IMR-90 (cell line): ENCODE results near the gene ADAMTS13. TPM values are rescaled to one million over a fixed set of nuclear protein-coding genes. Genes with fewer than 3 reads are reported as not detected.

Experiments
- ATAC-seq: fragments of 200-7000 bp; cut with Tn5 transposase; 2 replicates; pipeline ENCODE4 v1.9.1; 2020; ENCODE audit warnings: low read depth, mild to moderate bottlenecking, moderate library complexity
- BruUV-seq: library from RNA; stranded (reverse); fragments of 400-500 nt; replicated peaks from 2 replicates; lab custom pipeline; 2021; lab: Mats Ljungman, UMichigan
- CTCF ChIA-PET: fragments of 300-600 bp; formaldehyde crosslinking; extraction: SDS; loops from one replicate; lab custom pipeline; 2021; ENCODE audit warnings: antibody characterized with exemption; lab: Yijun Ruan, JAX
- POLR2A ChIA-PET: fragments of 300-600 bp; sonication (Branson Sonifier 250); formaldehyde crosslinking; loops from one replicate; lab custom pipeline; 2022; ENCODE audit warnings: antibody characterized with exemption; ENCODE audit not compliant: unreplicated experiment; lab: Charles Lee
- DNase-seq: peaks from one replicate; pipeline ENCODE4 v3.0.0; 2013
- H2AFZ ChIP-seq: replicated peaks from 2 replicates; pipeline ENCODE3; 2013; ENCODE audit warnings: low read length, mild to moderate bottlenecking; ENCODE audit not compliant: poor library complexity
- H2AK5ac ChIP-seq: 2 replicates; pipeline ENCODE4 v1.6.1; 2013; ENCODE audit warnings: low read depth, low read length, inconsistent platforms
- H2AK9ac ChIP-seq: replicated peaks from 2 replicates; pipeline ENCODE3; 2013; ENCODE audit warnings: mild to moderate bottlenecking, low read depth, low read length, moderate library complexity; ENCODE audit not compliant: poor library complexity
- H2BK120ac ChIP-seq: 2 replicates; pipeline ENCODE4 v1.6.1; 2013; ENCODE audit warnings: low read depth, low read length, inconsistent platforms
- H2BK15ac ChIP-seq: 3 replicates; pipeline ENCODE4 v1.6.1; 2013; ENCODE audit warnings: low read depth, low read length, inconsistent platforms
- H2BK20ac ChIP-seq: 2 replicates; pipeline ENCODE4 v1.6.1; 2013; ENCODE audit warnings: low read depth, mild to moderate bottlenecking, inconsistent platforms, low read length, moderate library complexity
- H2BK5ac ChIP-seq: 2 replicates; pipeline ENCODE4 v1.6.1; 2013; ENCODE audit warnings: mild to moderate bottlenecking, low read depth, low read length, inconsistent platforms; ENCODE audit not compliant: poor library complexity, severe bottlenecking
- H3K14ac ChIP-seq: replicated peaks from 2 replicates; pipeline ENCODE4 v1.6.1; 2013; ENCODE audit warnings: low read depth, low read length, inconsistent platforms
- H3K18ac ChIP-seq: 2 replicates; pipeline ENCODE4 v1.6.1; 2013; ENCODE audit warnings: low read depth, low read length, control low read depth
- H3K23ac ChIP-seq: 2 replicates; pipeline ENCODE4 v1.6.1; 2013; ENCODE audit warnings: low read depth, low read length, inconsistent platforms
- H3K27ac ChIP-seq: 2 replicates; pipeline ENCODE4 v1.5.1; 2013; ENCODE audit warnings: mild to moderate bottlenecking, control low read depth, low read length; ENCODE audit not compliant: insufficient read depth
- H3K27me3 ChIP-seq: 2 replicates; pipeline ENCODE4 v1.6.1; 2013; ENCODE audit warnings: low read length; ENCODE audit not compliant: control insufficient read depth, insufficient read depth
- H3K36me3 ChIP-seq: 2 replicates; pipeline ENCODE4 v1.6.1; 2013; ENCODE audit warnings: low read length, mixed read lengths; ENCODE audit not compliant: control insufficient read depth, insufficient read depth
- H3K4ac ChIP-seq: 2 replicates; pipeline ENCODE4 v1.6.1; 2013; ENCODE audit warnings: low read depth, low read length, inconsistent platforms
- H3K4me1 ChIP-seq: 2 replicates; pipeline ENCODE4 v1.6.1; 2013; ENCODE audit warnings: low read length, mixed read lengths; ENCODE audit not compliant: control insufficient read depth, insufficient read depth
- H3K4me2 ChIP-seq: 2 replicates; pipeline ENCODE4 v1.6.1; 2013; ENCODE audit warnings: low read depth, mild to moderate bottlenecking, control low read depth, low read length, moderate library complexity
- H3K4me3 ChIP-seq: 2 replicates; pipeline ENCODE4 v1.5.1; 2013; ENCODE audit warnings: low read depth, mild to moderate bottlenecking, control low read depth, low read length, moderate library complexity; ENCODE audit not compliant: insufficient read depth
- H3K56ac ChIP-seq: 2 replicates; pipeline ENCODE4 v1.6.1; 2013; ENCODE audit warnings: low read length, inconsistent platforms; ENCODE audit not compliant: insufficient read depth; ENCODE audit errors: extremely low read depth
- H3K79me1 ChIP-seq, 2 experiments: 2 replicates each; pipeline ENCODE4 v1.6.1; 2013; ENCODE audit warnings: low read length in 2 of 2, inconsistent platforms in 1 of 2, low read depth in 1 of 2
- H3K9ac ChIP-seq: 2 replicates; pipeline ENCODE4 v1.6.1; 2013; ENCODE audit warnings: low read depth, low read length, control low read depth
- H3K9me1 ChIP-seq: 2 replicates; pipeline ENCODE4 v1.6.1; 2013; ENCODE audit warnings: low read length, inconsistent platforms; ENCODE audit not compliant: insufficient read depth
- H3K9me3 ChIP-seq: 2 replicates; pipeline ENCODE4 v1.6.1; 2013; ENCODE audit warnings: low read length; ENCODE audit not compliant: control insufficient read depth, insufficient read depth
- H4K20me1 ChIP-seq: 2 replicates; pipeline ENCODE4 v1.6.1; 2013; ENCODE audit warnings: low read length, inconsistent platforms; ENCODE audit not compliant: insufficient read depth
- H4K5ac ChIP-seq: 2 replicates; pipeline ENCODE4 v1.6.1; 2013; ENCODE audit warnings: mild to moderate bottlenecking, low read depth, low read length, control low read depth
- H4K8ac ChIP-seq, 2 experiments: 2 replicates each; pipeline ENCODE4 v1.6.1; 2013; ENCODE audit warnings: low read depth in 2 of 2, low read length in 2 of 2, control low read depth in 1 of 2, inconsistent platforms in 1 of 2
- H4K91ac ChIP-seq: 2 replicates; pipeline ENCODE4 v1.6.1; 2013; ENCODE audit warnings: low read depth, low read length, inconsistent platforms; ENCODE audit not compliant: insufficient read depth
- MAZ ChIP-seq: IDR thresholded peaks from 2 replicates; pipeline ENCODE4 v1.6.1; 2012; ENCODE audit warnings: low read depth, mild to moderate bottlenecking, low read length, improper control_type of control experiment, moderate library complexity, borderline replicate concordance
- WGBS, 2 experiments: methylation state at CpG; one replicate each; pipeline versions ENCODE4 v1.1.5 to v1.1.7; 2013; ENCODE audit warnings: missing lambda C conversion rate in 2 of 2; ENCODE audit not compliant: insufficient read length in 1 of 2; ENCODE audit errors: extremely low coverage in 2 of 2; 5-methylcytosine and 5-hydroxymethylcytosine counted together
- dilution Hi-C: fragments of 300-500 bp; cut with HindIII; formaldehyde crosslinking; loops from one replicate; pipeline ENCODE4 v1.14.3; 2018; ENCODE audit warnings: low sequenced_read_pairs; ENCODE audit not compliant: unreplicated experiment
- in situ Hi-C: fragments of 300-500 bp; cut with MboI; formaldehyde crosslinking; loops from 3 replicates; pipeline ENCODE4 v1.14.3; 2019; ENCODE audit warnings: low sequenced_read_pairs, inconsistent platforms, mixed read lengths
- intact Hi-C: fragments of 100-400 bp; cut with micrococcal nuclease; formaldehyde crosslinking; loops from 2 replicates; pipeline ENCODE4 v1.10.0; 2022
- polyA plus RNA-seq, 3 experiments: library from polyadenylated mRNA; depleted of rRNA; stranded (reverse); fragments of >200 nt; gene quantifications; 2 replicates each; pipeline ENCODE4 v1.2.3, GENCODE V29; 2012; ENCODE audit warnings: low replicate concordance in 1 of 3
- total RNA-seq: library from RNA; depleted of rRNA; stranded (reverse); fragments of >200 nt; gene quantifications from 2 replicates; pipeline ENCODE4 v1.2.3, GENCODE V29; 2012
- TF ChIP-seq, protein P1 (sequence below): fragments of 150-350 bp; IDR thresholded peaks from 2 replicates; pipeline ENCODE4 v1.6.1; 2017; ENCODE audit warnings: mild to moderate bottlenecking, antibody characterized with exemption, low read length, low read depth
- TF ChIP-seq, protein P2 (sequence below): fragments of 150-350 bp; IDR thresholded peaks from 2 replicates; pipeline ENCODE4 v1.6.1; 2016; ENCODE audit warnings: low read depth, mild to moderate bottlenecking, low read length, moderate library complexity, borderline replicate concordance

ADAMTS13 gene
- total and polyA plus RNA-seq, 2 of the 4 experiments (the other 2 are of a cell fraction), result 0.18 to 2.8 TPM

DNA sequence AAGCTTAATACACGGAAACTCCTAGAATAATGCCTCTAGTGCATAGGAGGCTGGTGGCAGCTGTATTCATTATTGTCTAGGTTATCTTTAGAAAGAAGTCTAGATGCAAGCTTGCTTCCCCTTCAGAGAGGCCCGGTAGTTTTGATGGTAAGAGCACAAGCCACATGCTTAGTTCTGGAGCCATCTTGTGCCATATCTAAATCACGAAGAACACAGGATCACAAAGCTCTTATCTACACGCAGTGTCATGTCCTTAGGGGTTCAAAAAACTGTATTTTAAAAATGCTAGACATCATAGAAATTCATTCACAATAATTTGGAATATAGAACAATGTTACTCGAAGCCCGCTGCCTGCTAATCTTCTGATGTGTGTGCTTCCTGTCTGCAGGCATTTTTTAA, 43.8 kb downstream of the ADAMTS13 start:
- H4K20me1 ChIP-seq, result no peaks in the 10 kb centered on the region
- H2BK120ac ChIP-seq, result no peak overlapping the region
- no peak overlapping the region for H2AK5ac ChIP-seq
- H3K4me2 ChIP-seq, result no peak overlapping the region
- H2BK20ac ChIP-seq, result no peak overlapping the region
- no peak overlapping the region for H2BK5ac ChIP-seq
- H3K4ac ChIP-seq, result no peak overlapping the region
- no peak for ATAC-seq
- no CpG with 5 or more reads among the region's 6 CpGs for WGBS, 2 experiments
- H3K14ac ChIP-seq, result no peak overlapping the region
- ChIA-PET CTCF (no interaction called here), POLR2A (no interaction called here)
- H3K56ac ChIP-seq, result no peak overlapping the region
- no TSS peak for BruUV-seq
- H4K5ac ChIP-seq, result no peak overlapping the region
- no peak overlapping the region for H3K23ac ChIP-seq
- no peak overlapping the region for H3K9ac ChIP-seq
- 0 out of 2 replicates have a peak, but pooled peaks cover 4% of the 10 kb centered on the region for H3K9me1 ChIP-seq
- no peak overlapping the region for H4K8ac ChIP-seq
- TF ChIP-seq, protein P1, sequence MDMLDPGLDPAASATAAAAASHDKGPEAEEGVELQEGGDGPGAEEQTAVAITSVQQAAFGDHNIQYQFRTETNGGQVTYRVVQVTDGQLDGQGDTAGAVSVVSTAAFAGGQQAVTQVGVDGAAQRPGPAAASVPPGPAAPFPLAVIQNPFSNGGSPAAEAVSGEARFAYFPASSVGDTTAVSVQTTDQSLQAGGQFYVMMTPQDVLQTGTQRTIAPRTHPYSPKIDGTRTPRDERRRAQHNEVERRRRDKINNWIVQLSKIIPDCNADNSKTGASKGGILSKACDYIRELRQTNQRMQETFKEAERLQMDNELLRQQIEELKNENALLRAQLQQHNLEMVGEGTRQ, result no peak
- no peak for TF ChIP-seq MAZ
- TF ChIP-seq, protein P2, sequence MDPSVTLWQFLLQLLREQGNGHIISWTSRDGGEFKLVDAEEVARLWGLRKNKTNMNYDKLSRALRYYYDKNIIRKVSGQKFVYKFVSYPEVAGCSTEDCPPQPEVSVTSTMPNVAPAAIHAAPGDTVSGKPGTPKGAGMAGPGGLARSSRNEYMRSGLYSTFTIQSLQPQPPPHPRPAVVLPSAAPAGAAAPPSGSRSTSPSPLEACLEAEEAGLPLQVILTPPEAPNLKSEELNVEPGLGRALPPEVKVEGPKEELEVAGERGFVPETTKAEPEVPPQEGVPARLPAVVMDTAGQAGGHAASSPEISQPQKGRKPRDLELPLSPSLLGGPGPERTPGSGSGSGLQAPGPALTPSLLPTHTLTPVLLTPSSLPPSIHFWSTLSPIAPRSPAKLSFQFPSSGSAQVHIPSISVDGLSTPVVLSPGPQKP, result no peak
- H3K4me3 ChIP-seq, result no peak overlapping the region
- H3K36me3 ChIP-seq, result peaks cover 7% of the 10 kb centered on the region
- H2AK9ac ChIP-seq, result no peak overlapping the region
- in situ Hi-C loops (no loop called here), dilution Hi-C loops (no loop called here), intact Hi-C loops (no loop called here)
- H3K27me3 ChIP-seq, result no peaks in the 10 kb centered on the region
- DNase-seq, result no peak
- H3K79me1 ChIP-seq, result no peaks in the 10 kb centered on the region; a peak in 1 of 4 replicates
- no peak overlapping the region for H3K18ac ChIP-seq
- no peak overlapping the region for H2AFZ ChIP-seq
- H3K4me1 ChIP-seq, result peaks cover 1% of the 10 kb centered on the region; the same call in 1 of the 2 replicates
- no peak overlapping the region for H3K27ac ChIP-seq
- H2BK15ac ChIP-seq, result no peak overlapping the region
- H3K9me3 ChIP-seq, result no peaks in the 10 kb centered on the region
- H4K91ac ChIP-seq, result no peak overlapping the region
